D721Med (cell line): ENCODE data around the gene UBE2QL1.
"Not testable (repeated sequence)": the region's sequence is repeated elsewhere in the genome, so short reads cannot be mapped to it uniquely, and the experiment has no call there.

Experiments
- DNase-seq: peaks from one replicate; pipeline ENCODE4 v3.0.0; 2011; ENCODE audit warnings: low spot score; ENCODE audit not compliant: insufficient read length
- FAIRE-seq: peaks from 2 replicates; lab custom pipeline; 2011; peaks lifted over from hg19 to GRCh38; lab: Jason Lieb, UNC
- TF ChIP-seq, protein P1 (sequence below): IDR thresholded peaks from 2 replicates; pipeline ENCODE4 v1.5.1; 2012; ENCODE audit warnings: mild to moderate bottlenecking, control low read depth; ENCODE audit not compliant: insufficient read depth; ENCODE audit errors: missing control alignments

Gene UBE2QL1

DNA sequence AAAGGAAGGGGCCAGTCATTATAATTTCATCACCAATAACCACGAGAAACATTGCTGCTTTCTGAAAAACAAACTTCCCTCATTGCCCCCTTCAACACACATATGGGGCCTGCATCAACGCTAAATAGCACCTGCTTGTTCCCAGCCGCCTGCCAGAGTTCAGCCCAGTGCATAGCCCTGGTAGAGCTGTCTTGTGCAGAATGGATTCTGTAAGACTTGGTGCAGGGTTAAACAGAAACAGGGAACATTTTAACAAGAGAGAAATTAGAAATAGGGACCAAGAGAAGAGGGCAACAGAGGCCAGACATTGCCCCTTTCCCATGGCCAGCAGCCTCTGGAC is 56.7 kb downstream of the UBE2QL1 start:
- no peak for FAIRE-seq
- TF ChIP-seq, protein P1, sequence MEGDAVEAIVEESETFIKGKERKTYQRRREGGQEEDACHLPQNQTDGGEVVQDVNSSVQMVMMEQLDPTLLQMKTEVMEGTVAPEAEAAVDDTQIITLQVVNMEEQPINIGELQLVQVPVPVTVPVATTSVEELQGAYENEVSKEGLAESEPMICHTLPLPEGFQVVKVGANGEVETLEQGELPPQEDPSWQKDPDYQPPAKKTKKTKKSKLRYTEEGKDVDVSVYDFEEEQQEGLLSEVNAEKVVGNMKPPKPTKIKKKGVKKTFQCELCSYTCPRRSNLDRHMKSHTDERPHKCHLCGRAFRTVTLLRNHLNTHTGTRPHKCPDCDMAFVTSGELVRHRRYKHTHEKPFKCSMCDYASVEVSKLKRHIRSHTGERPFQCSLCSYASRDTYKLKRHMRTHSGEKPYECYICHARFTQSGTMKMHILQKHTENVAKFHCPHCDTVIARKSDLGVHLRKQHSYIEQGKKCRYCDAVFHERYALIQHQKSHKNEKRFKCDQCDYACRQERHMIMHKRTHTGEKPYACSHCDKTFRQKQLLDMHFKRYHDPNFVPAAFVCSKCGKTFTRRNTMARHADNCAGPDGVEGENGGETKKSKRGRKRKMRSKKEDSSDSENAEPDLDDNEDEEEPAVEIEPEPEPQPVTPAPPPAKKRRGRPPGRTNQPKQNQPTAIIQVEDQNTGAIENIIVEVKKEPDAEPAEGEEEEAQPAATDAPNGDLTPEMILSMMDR = no peak
- DNase-seq = no peak

DNA sequence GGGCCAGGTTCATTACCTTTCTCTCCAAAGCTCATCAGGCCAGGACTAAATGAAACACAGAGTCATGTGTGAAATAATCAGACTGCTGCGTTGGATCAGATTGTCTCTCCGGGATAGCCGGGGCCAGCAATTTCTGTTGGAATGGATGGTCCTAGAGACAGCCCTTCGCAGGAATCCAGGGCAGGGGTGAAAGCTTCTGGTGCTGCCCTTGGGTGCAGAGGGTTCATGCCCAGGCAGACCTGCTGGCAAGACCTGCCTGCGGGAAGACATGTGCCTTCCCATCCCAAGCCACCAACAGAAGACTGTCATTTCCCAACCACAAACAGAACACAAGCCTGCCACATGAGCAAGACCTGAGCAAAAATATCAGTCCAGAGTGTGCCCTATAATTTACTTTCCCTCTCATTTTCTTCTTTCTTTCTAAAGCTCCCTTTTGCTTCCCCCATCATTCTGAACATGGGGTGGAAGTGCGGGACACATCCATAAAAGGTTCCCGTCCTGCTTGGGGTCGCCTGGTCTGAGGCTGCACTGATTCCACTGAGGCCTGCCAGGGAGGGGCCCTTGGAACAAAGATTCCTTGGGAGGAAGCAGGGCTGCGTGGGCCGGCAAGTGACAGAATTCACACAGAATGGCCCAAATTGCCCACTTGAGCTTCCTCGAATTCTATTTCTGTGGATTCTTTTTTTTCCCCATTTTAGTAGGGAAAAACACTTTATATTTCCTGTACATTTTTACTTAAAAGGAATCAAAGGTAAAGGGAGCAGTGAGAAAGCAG is 57.3 kb downstream of the UBE2QL1 start:
- TF ChIP-seq, protein P1 = no peak
- no peak for DNase-seq
- FAIRE-seq = no peak

DNA sequence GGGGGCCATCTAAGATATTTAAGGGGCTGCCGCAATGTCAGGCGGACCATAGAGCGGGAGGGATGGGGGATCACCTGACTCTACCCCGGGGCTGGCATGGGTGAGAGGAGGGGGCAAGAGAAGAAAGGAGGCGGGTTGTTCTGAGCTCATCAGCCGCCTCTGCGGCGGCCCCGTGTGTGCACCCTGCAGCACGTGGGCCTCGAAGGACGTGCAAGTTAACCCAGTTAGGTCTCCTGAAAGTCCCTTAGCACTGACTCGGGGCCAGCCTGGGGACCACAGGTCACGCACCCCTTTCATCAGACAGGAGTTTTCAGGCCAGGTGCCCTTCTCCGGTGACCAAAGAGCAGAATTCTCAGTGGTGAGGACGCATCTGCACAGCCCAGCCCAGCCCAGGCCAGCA is 58.0 kb downstream of the UBE2QL1 start:
- FAIRE-seq = no peak

DNA sequence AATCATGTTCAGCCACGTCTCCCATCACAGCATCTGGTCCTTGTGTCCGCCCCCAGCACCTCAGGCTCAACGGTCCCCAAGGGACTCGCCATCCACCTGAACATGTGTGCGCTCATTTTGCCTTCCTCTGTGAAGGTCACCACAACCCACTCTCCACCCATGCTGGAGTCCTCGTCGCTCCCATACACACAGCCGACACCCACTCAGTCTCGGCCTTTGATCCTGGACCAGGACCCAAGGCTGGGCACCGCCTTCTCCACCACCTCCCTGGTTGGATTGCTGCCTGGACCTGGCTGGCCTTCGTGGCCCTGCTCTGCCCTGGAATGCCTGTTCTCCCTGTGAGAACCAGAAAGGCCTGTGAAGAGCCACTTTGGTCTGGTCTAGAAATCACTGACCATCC is 60.3 kb downstream of the UBE2QL1 start:
- TF ChIP-seq, protein P1 = no peak
- DNase-seq = no peak
- no peak for FAIRE-seq

More for the DNA sequence above, 58.0 kb downstream of the UBE2QL1 start:
- no peak for DNase-seq
- TF ChIP-seq, protein P1 = no peak

DNA sequence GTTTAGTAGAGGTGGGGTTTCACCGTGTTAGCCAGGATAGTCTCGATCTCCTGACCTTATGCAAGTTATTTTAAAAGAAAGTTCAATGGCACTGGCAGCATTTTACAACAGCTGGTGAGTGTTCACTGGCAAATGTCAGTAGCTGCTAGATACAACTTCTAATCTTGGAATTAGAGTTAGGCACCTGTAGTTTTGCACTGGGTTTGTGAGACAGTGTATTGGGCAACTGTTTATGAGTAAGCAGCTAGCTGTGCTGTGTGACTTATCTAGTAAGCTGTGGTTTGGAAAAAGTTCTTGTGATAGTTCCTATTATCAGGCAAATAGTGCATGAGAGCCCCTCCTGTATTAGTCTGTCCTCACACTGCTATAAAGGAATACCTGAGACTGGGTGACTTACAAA is 61.5 kb downstream of the UBE2QL1 start:
- TF ChIP-seq, protein P1 = no peak
- FAIRE-seq (no peak), DNase-seq (no peak)

DNA sequence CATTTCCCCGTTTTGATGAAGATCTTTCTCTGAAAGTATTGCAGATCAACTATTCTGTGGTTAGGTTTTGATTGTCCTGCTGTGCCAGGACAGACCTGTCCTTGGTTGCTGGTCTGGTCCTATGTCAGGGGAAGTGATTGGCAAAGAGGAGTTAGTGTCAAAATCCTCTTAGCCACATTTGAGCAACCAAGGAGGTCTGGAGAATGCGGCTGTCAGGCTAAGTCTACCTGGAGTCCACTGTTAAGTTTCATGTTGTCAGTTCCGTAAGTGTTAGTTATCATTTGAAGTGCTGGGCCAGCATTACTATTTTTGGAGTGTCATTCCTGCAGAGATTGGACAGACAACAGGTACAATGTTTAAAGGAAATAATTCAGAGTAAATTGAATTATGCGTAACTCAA is 62.3 kb downstream of the UBE2QL1 start:
- TF ChIP-seq, protein P1 = no peak
- no peak for DNase-seq
- FAIRE-seq = no peak

DNA sequence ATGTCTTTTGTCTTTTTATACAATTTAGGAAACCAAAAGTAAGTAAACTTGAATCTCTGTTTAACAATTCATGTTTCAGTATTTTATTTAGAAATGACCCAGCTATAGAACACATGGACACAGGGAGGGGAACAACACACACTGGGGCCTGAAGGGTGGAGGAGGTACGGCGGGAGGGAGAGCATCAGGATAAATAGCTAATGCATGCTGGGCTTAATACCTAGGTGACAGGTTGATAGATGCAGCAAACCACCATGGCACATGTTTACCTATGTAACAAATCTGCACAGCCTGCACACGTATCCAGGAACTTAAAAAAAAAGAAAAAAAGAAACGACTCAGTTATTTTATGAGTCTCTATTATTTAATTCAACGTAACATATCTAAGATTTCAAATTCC is 67.2 kb downstream of the UBE2QL1 start:
- not testable (repeated sequence) for DNase-seq, FAIRE-seq
